ENCODE results near the gene LCE2B. TPM values are rescaled to one million over a fixed set of nuclear protein-coding genes. Genes with fewer than 3 reads are reported as not detected.

LCE2B gene
- total RNA-seq, 2 experiments from 2014 or later, result not detected

DNA sequence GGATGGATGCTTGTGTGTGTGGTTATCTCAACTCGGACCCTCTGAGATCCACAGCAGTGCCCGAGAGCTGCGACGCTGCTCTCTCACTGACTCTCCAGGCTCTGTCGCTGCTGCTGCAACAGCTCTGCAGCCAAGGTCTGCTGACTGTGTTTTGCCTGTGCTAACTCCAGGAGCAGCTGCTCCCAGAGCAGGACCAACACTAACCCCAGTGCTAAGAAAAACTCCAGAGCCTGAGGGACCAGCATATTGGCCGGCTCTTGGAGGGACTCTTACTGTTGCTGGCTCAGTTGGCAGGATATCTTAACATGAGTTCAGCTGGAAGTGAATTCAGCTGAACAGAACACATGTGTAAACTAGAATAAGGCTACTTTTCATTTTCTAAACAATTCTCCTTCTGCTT, 6.5 kb upstream of the LCE2B start:
- no peak for DNase-seq
- H3K36me3 Mint-ChIP-seq (ENCODE audit: low read depth), result no peaks in the 10 kb centered on the region
- ChIA-PET POLR2A (no interaction called here), CTCF (no interaction called here)
- H3K4me1 Mint-ChIP-seq, result no peaks in the 10 kb centered on the region
- H3K4me3 Mint-ChIP-seq, result no peak overlapping the region
- H3K27me3 Mint-ChIP-seq, result peaks cover 16% of the 10 kb centered on the region
- no peak overlapping the region for H3K27ac Mint-ChIP-seq
- H3K9me3 Mint-ChIP-seq, result no peaks in the 10 kb centered on the region

DNA sequence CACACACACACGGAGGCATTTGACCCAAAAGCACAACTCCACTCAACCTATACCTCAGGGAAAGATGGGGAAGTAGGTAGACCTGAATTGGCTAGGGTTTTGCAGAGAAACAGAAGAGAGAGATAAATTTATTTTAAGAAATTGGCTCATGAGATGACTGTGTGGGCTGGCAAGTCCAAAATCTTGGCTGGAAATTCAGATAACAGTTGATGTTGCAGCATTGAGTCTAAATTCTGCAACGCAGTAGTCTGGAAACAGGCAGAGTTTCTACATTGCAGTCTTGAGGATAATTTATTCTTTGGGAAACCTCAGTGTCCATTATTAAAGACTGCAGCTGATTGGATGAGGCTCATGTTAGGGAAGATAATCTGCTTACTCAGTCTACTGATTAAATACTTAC, 4.3 kb upstream of the LCE2B start:
- no peak overlapping the region for H3K4me3 Mint-ChIP-seq
- no peak overlapping the region for H3K27ac Mint-ChIP-seq
- H3K9me3 Mint-ChIP-seq, result no peaks in the 10 kb centered on the region
- DNase-seq, result no peak
- no peaks in the 10 kb centered on the region for H3K36me3 Mint-ChIP-seq (ENCODE audit: low read depth)
- H3K4me1 Mint-ChIP-seq, result no peaks in the 10 kb centered on the region
- POLR2A ChIA-PET, result no interaction called here
- peaks cover 19% of the 10 kb centered on the region for H3K27me3 Mint-ChIP-seq
- CTCF ChIA-PET, result no interaction called here

DNA sequence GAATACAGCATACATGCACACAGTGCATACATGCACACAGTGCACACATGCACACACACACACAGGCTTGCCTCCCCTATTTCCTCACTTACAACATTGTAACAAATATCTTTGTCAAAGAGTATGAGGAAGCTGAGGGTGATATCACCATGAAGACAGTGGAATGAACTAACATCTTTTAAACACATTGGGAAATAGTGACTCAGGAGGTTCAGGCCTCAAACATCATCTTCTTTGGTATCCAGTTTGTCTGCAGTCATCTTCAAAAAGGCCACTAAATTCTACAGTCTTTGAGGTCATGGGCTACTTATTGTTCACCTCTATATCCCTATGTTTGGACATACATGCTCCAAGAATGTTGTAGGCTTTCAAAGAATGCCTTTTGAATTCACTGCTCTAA, 2.1 kb upstream of the LCE2B start:
- Mint-ChIP-seq H3K27me3 (peaks cover 13% of the 10 kb centered on the region), H3K36me3 (ENCODE audit: low read depth) (no peaks in the 10 kb centered on the region), H3K9me3 (no peaks in the 10 kb centered on the region), H3K4me3 (no peak overlapping the region), H3K4me1 (no peaks in the 10 kb centered on the region), H3K27ac (no peak overlapping the region)
- no peak for DNase-seq
- ChIA-PET POLR2A (no interaction called here), CTCF (no interaction called here)

DNA sequence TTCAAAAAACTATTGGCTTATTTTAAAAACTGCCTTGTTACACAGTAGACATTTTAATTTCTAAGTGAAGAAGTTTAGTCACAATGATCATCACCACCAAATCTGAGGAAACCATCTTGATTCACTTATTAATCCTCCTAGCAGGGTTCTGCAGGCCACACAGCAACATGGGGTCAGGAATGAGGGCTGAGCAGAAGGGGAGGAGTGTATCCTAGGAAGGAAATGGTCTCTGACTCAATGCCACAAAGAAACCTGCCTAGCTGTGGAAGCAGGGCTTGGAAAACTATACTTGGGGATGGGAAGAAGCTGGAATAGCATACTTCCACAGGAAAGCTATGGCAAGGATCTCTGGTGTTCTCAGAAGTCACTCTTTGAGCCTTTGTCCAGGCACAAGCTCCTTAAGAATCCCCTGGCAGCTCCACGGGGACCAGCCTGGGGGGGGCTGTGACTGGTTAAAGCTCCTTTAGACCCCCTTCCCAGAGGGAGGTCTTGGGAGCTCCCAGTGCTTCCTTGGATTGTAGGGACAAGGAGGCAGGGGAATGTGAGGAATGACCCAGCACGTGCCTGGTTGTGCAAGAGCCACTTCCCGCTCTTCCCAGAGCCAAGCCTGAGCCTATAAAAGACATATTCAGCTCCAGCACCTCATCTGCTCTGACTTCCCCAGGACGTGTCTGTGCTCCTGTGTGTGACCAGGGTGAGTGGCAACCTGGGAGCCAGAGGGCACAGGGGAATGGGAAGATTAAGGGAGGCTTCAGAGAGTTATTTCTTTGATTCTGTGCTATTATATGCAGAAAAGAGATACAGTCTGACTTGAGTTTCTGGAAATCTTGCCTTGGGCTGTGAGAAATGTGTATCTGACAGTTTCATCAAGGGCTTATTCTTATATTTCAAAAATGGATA, 12.0 kb downstream of the LCE2B start, which contains the start of gene LCE2A:
Gene LCE2A (plus strand): TSS at position 645 of the 900 bp plus-strand sequence. CDS start 557 bp downstream, outside the sequence.
- no peak for DNase-seq
- peaks cover 14% of the 10 kb centered on the region for H3K27me3 Mint-ChIP-seq
- H3K4me1 Mint-ChIP-seq, result no peaks in the 10 kb centered on the region
- POLR2A ChIA-PET, result no interaction called here
- no peak within 1 kb of the TSS for H3K27ac Mint-ChIP-seq
- peaks cover 2% of the 10 kb centered on the region for H3K9me3 Mint-ChIP-seq
- H3K36me3 Mint-ChIP-seq (ENCODE audit: low read depth), result no peaks in the 10 kb centered on the region
- CTCF ChIA-PET, result no interaction called here
- no peak within 1 kb of the TSS for H3K4me3 Mint-ChIP-seq

DNA sequence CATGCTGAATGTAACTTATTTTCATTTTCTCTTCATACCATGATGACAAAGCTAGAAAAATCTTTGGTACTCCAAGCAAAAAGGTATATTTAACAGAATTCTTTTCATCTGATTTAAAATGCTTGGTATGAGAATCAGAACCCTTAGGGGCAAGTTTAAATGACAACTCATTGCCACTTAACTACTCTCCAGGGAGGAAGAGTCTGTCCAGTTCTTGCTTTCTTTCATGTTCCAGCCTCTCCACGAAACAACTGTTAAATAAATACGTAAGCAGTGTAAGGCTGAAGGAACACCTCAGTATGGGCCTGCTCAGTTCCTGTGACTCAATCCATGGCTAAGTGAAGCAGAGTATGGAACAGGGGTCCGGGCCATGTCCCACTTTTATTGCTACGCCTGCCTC, 13.8 kb downstream of the LCE2B start:
- H3K4me3 Mint-ChIP-seq, result no peak overlapping the region
- POLR2A ChIA-PET, result no interaction called here
- peaks cover 15% of the 10 kb centered on the region for H3K27me3 Mint-ChIP-seq
- CTCF ChIA-PET, result no interaction called here
- H3K4me1 Mint-ChIP-seq, result no peaks in the 10 kb centered on the region
- H3K27ac Mint-ChIP-seq, result no peak overlapping the region
- H3K36me3 Mint-ChIP-seq (ENCODE audit: low read depth), result no peaks in the 10 kb centered on the region
- H3K9me3 Mint-ChIP-seq, result no peaks in the 10 kb centered on the region
- no peak for DNase-seq

DNA sequence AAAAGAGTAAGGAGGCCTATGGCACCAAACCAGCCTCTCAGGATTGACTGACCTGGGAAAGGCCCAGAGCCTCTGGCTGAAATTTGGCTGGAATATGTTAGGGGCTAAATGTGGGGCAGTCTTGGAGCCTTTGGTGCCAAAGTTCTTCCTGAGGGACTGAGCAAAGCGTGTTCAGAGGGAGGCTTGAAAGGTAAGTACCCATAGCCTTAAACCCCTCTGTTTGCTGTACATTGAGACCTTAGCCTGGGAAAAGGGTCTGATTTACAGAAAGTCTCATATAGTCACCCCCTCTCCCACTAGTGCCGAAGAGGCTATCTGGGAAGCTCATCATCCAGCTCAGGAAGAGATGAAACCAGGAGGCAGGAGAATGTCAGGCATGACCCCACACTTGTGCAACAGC, 21.9 kb downstream of the LCE2B start, which contains the start of gene LCE4A:
Gene LCE4A (plus strand): TSS at position 301 of the 400 bp plus-strand sequence. CDS start 916 bp downstream, outside the sequence.
- no peak for DNase-seq
- POLR2A ChIA-PET, result no interaction called here

DNA sequence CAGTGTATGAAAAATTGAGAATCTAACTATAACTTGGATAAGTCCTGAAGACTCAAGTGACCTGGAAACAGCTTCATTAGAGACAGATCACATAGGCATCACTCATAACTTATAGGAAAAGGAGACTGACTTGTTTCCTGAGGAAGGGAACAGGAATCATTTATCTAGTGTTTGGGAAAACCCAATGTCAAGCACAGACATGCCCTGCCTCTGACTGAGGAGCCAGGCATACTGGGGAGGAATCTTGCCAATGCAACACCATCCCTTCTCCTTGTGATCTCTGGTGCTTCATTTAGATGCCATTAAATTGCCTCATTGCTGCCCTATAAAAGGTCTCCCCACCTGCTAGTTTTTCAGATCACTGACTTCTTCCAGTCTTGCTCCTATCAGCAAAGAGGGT, 32.3 kb downstream of the LCE2B start:
- DNase-seq, result no peak
- no peak overlapping the region for H3K27ac Mint-ChIP-seq
- POLR2A ChIA-PET, result no interaction called here
- no peaks in the 10 kb centered on the region for H3K36me3 Mint-ChIP-seq (ENCODE audit: low read depth)
- CTCF ChIA-PET, result no interaction called here
- H3K27me3 Mint-ChIP-seq, result peaks cover 5% of the 10 kb centered on the region
- H3K4me1 Mint-ChIP-seq, result no peaks in the 10 kb centered on the region
- no peak overlapping the region for H3K4me3 Mint-ChIP-seq
- no peaks in the 10 kb centered on the region for H3K9me3 Mint-ChIP-seq

More for the DNA sequence above, 21.9 kb downstream of the LCE2B start, which contains the start of gene LCE4A:
- no peaks in the 10 kb centered on the region for H3K36me3 Mint-ChIP-seq (ENCODE audit: low read depth)
- H3K27ac Mint-ChIP-seq, result no peak within 1 kb of the TSS
- no peaks in the 10 kb centered on the region for H3K9me3 Mint-ChIP-seq
- CTCF ChIA-PET, result no interaction called here
- H3K4me1 Mint-ChIP-seq, result no peaks in the 10 kb centered on the region
- H3K27me3 Mint-ChIP-seq, result peaks cover 13% of the 10 kb centered on the region
- no peak within 1 kb of the TSS for H3K4me3 Mint-ChIP-seq

DNA sequence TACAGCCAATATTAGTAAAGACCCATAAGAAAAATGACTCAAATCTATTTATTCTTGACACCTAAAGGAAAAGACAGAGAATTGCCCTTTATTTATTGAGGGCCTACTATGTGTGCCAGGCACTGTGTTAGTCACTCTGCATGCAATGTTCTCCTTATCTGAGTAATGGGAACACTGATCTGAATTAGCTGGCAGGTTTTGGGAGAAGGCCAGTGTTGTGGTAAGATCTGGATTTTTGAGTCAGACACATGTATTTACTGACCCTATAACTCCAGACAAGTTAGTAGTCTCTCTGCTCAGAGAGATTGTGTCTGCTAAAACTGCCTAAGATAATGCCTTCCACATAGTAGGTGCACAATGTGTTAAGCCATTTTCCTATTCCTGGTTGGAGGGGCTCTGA, 39.3 kb downstream of the LCE2B start:
- Mint-ChIP-seq H3K27ac (no peak overlapping the region), H3K27me3 (peaks cover 3% of the 10 kb centered on the region), H3K4me3 (no peak overlapping the region), H3K36me3 (ENCODE audit: low read depth) (no peaks in the 10 kb centered on the region), H3K9me3 (no peaks in the 10 kb centered on the region), H3K4me1 (no peaks in the 10 kb centered on the region)
- ChIA-PET POLR2A (no interaction called here), CTCF (no interaction called here)
- no peak for DNase-seq

DNA sequence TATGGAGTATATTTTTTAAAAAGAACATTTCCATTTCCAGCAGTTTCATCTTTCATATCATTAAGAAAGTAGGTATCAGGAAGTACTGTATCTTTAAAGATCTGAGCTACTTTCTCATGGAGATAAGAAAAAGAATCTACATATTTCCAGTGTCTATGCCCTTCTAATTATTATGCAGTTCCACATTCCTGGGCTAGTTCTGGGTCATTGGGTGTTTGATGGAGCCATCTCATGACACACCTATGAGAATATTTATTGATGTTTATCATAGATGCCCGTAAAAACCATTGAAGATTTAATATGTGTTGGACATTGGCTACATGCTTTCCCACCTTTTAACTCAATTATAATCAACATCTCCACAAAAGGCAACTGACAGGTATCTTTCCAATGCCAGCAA, 43.1 kb downstream of the LCE2B start:
- Mint-ChIP-seq H3K4me3 (no peak overlapping the region), H3K4me1 (no peaks in the 10 kb centered on the region), H3K36me3 (ENCODE audit: low read depth) (no peaks in the 10 kb centered on the region), H3K9me3 (no peaks in the 10 kb centered on the region), H3K27me3 (no peaks in the 10 kb centered on the region), H3K27ac (no peak overlapping the region)
- POLR2A ChIA-PET, result no interaction called here
- CTCF ChIA-PET, result no interaction called here
- DNase-seq, result no peak

DNA sequence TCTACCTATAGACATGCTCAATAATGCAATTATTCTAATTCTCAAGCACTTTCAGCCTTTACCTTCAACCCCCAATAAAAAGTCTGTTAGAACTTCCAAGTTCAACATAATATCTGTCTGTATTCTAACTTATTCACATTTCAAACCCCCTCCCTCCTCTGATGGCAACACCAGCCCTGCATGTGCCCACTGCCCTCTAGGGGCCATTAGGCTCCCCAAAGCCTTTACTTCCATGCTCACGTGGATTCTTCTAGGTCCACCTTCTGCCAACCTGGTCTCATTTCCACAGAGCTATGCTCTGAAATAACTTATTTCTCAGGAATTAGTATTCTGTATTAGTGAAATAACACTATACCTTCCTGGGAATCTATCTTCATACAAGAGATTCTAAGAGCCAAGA, 49.7 kb downstream of the LCE2B start:
- no peaks in the 10 kb centered on the region for H3K4me1 Mint-ChIP-seq
- no peaks in the 10 kb centered on the region for H3K9me3 Mint-ChIP-seq
- POLR2A ChIA-PET, result no interaction called here
- H3K27ac Mint-ChIP-seq, result no peak overlapping the region
- peaks cover 13% of the 10 kb centered on the region for H3K27me3 Mint-ChIP-seq
- CTCF ChIA-PET, result no interaction called here
- no peak for DNase-seq
- no peak overlapping the region for H3K4me3 Mint-ChIP-seq
- H3K36me3 Mint-ChIP-seq (ENCODE audit: low read depth), result no peaks in the 10 kb centered on the region

Other genes with a start within 250 kb of the LCE2B start
- not detected for gene LCE5A, start 175.3 kb upstream of the LCE2B start, total RNA-seq
- not detected for gene CRCT1, start 171.6 kb upstream of the LCE2B start, total RNA-seq
- gene LCE3E, start 119.3 kb upstream of the LCE2B start, total RNA-seq, result not detected
- gene LCE3D, start 105.6 kb upstream of the LCE2B start, total RNA-seq, result not detected
- gene LCE3C, start 85.9 kb upstream of the LCE2B start, total RNA-seq, result not detected
- not detected for gene LCE3B, start 72.3 kb upstream of the LCE2B start, total RNA-seq
- not detected for gene LCE3A, start 63.0 kb upstream of the LCE2B start, total RNA-seq
- not detected for gene LCE2D, start 22.7 kb upstream of the LCE2B start, total RNA-seq
- gene LCE2C, start 10.8 kb upstream of the LCE2B start, total RNA-seq, result not detected
- not detected for gene LCE2A, start 12.2 kb downstream of the LCE2B start, total RNA-seq
- not detected for gene LCE4A, start 22.0 kb downstream of the LCE2B start, total RNA-seq
- not detected for gene KPRP, start 71.9 kb downstream of the LCE2B start, total RNA-seq
- not detected for gene LCE1F, start 89.0 kb downstream of the LCE2B start, total RNA-seq
- gene LCE1E, start 100.1 kb downstream of the LCE2B start, total RNA-seq, result not detected
- gene LCE1D, start 110.6 kb downstream of the LCE2B start, total RNA-seq, result not detected
- not detected for gene LCE1C, start 120.5 kb downstream of the LCE2B start, total RNA-seq
- gene LCE1B, start 125.8 kb downstream of the LCE2B start, total RNA-seq, result not detected
- not detected for gene LCE1A, start 141.3 kb downstream of the LCE2B start, total RNA-seq
- gene LCE6A, start 156.7 kb downstream of the LCE2B start, total RNA-seq, result not detected
- gene LCE7A, start 173.9 kb downstream of the LCE2B start, total RNA-seq, result not detected
- gene SMCP, start 192.2 kb downstream of the LCE2B start, total RNA-seq, result not detected
- gene IVL, start 222.4 kb downstream of the LCE2B start, total RNA-seq, result not detected

Measured in activated CD4-positive, alpha-beta T cell treated with anti-CD3 and anti-CD28 coated beads, Interleukin-2, amount 10 ng/mL, durations not matched to agents 7 days and 5 days (primary cell).